ENCODE results near the gene RABL2A.

Gene RABL2A

GRCh38 chr2:113676623-113677266, 49.7 kb downstream of the RABL2A start:
- TF ChIP-seq NFIC (IDR thresholded peaks at IDR 0.05) (no peak), YY1 (IDR thresholded peaks at IDR 0.05; ENCODE audit: low read depth) (no peak), TEAD4 (IDR thresholded peaks at IDR 0.05) (no peak), RAD21 (IDR thresholded peaks at IDR 0.05; ENCODE audit: low read depth) (no peak), FOXM1 (IDR thresholded peaks at IDR 0.05; ENCODE audit: borderline replicate concordance, low read depth) (no peak), REST (IDR thresholded peaks at IDR 0.05; ENCODE audit: low read depth) (no peak), EGR1 (IDR thresholded peaks at IDR 0.05) (no peak), MAX (IDR thresholded peaks at IDR 0.05) (no peak), EP300 (IDR thresholded peaks at IDR 0.05; ENCODE audit: borderline replicate concordance) (no peak), ZBTB7A (IDR thresholded peaks at IDR 0.05; ENCODE audit: low read depth) (no peak), TAF1 (IDR thresholded peaks at IDR 0.05; ENCODE audit: low read depth) (no peak), CEBPB (IDR thresholded peaks at IDR 0.05) (no peak), TCF12 (IDR thresholded peaks at IDR 0.05; ENCODE audit: low read depth) (no peak), CREB1 (IDR thresholded peaks at IDR 0.05; ENCODE audit: low read depth) (no peak), USF1 (IDR thresholded peaks at IDR 0.05) (no peak)

GRCh38 chr2:113677330-113677729, 50.3 kb downstream of the RABL2A start:
- TF ChIP-seq CEBPB (IDR thresholded peaks at IDR 0.05) (no peak), ZBTB7A (IDR thresholded peaks at IDR 0.05; ENCODE audit: low read depth) (no peak), FOXM1 (IDR thresholded peaks at IDR 0.05; ENCODE audit: borderline replicate concordance, low read depth) (no peak), TCF12 (IDR thresholded peaks at IDR 0.05; ENCODE audit: low read depth) (no peak)

GRCh38 chr2:113679457-113679856, 52.4 kb downstream of the RABL2A start:
- no peak for TF ChIP-seq CEBPB (IDR thresholded peaks at IDR 0.05)
- no peak for TF ChIP-seq YY1 (IDR thresholded peaks at IDR 0.05; ENCODE audit: low read depth)
- no peak for TF ChIP-seq USF1 (IDR thresholded peaks at IDR 0.05)
- TF ChIP-seq RAD21 (IDR thresholded peaks at IDR 0.05; ENCODE audit: low read depth): no peak
- TF ChIP-seq NFIC (IDR thresholded peaks at IDR 0.05): no peak
- TF ChIP-seq FOXM1 (IDR thresholded peaks at IDR 0.05; ENCODE audit: borderline replicate concordance, low read depth): no peak
- no peak for TF ChIP-seq ZBTB7A (IDR thresholded peaks at IDR 0.05; ENCODE audit: low read depth)
- TF ChIP-seq MAX (IDR thresholded peaks at IDR 0.05): no peak
- no peak for TF ChIP-seq EP300 (IDR thresholded peaks at IDR 0.05; ENCODE audit: borderline replicate concordance)
- TF ChIP-seq TAF1 (IDR thresholded peaks at IDR 0.05; ENCODE audit: low read depth): no peak
- no peak for TF ChIP-seq EGR1 (IDR thresholded peaks at IDR 0.05)
- TF ChIP-seq TCF12 (IDR thresholded peaks at IDR 0.05; ENCODE audit: low read depth): no peak

- TF ChIP-seq NFIC (IDR thresholded peaks at IDR 0.05) (no peak), TAF1 (IDR thresholded peaks at IDR 0.05; ENCODE audit: low read depth) (no peak), MAX (IDR thresholded peaks at IDR 0.05) (no peak), USF1 (IDR thresholded peaks at IDR 0.05) (no peak)
Measured at GRCh38 chr2:113685471-113685870, 58.4 kb downstream of the RABL2A start.

GRCh38 chr2:113686537-113686936, 59.5 kb downstream of the RABL2A start:
- TF ChIP-seq MAX (IDR thresholded peaks at IDR 0.05): no peak
- TF ChIP-seq TEAD4 (IDR thresholded peaks at IDR 0.05): no peak
- TF ChIP-seq REST (IDR thresholded peaks at IDR 0.05; ENCODE audit: low read depth): no peak
- TF ChIP-seq CEBPB (IDR thresholded peaks at IDR 0.05): no peak
